ENCODE data around the gene PRR19.

PRR19 gene

GRCh38 chr19:42271861-42272534 lies 29.9 kb upstream of the PRR19 start:
- no peak for DNase-seq

- no peak for DNase-seq
Measured at GRCh38 chr19:42272535-42272897, 29.4 kb upstream of the PRR19 start.

GRCh38 chr19:42272989-42273406 lies 28.9 kb upstream of the PRR19 start:
- DNase-seq: no peak

- DNase-seq: no peak
Measured at GRCh38 chr19:42273407-42274064, 28.4 kb upstream of the PRR19 start.

- no peak for DNase-seq
Measured at GRCh38 chr19:42274065-42274682, 27.8 kb upstream of the PRR19 start.

GRCh38 chr19:42275103-42275502 lies 26.8 kb upstream of the PRR19 start:
- no peak for DNase-seq

- no peak for DNase-seq
Measured at GRCh38 chr19:42275517-42275916, 26.4 kb upstream of the PRR19 start.

- no peak for DNase-seq
Measured at GRCh38 chr19:42276284-42276683, 25.6 kb upstream of the PRR19 start.

GRCh38 chr19:42276821-42277220 lies 25.1 kb upstream of the PRR19 start:
- no peak for DNase-seq

GRCh38 chr19:42277821-42278451 lies 24.0 kb upstream of the PRR19 start:
- DNase-seq: no peak

GRCh38 chr19:42278452-42279154 lies 23.3 kb upstream of the PRR19 start:
- no peak for DNase-seq

GRCh38 chr19:42279155-42279901 lies 22.6 kb upstream of the PRR19 start:
- no peak for DNase-seq

GRCh38 chr19:42279902-42280814 lies 21.8 kb upstream of the PRR19 start:
- peak; percentile 80 for DNase-seq

- DNase-seq: no peak
Measured at GRCh38 chr19:42280815-42281145, 21.2 kb upstream of the PRR19 start.

GRCh38 chr19:42281146-42281826 lies 20.6 kb upstream of the PRR19 start:
- DNase-seq: peak; percentile 4

GRCh38 chr19:42281827-42282762 lies 19.8 kb upstream of the PRR19 start:
- no peak for DNase-seq

GRCh38 chr19:42282819-42283187 lies 19.1 kb upstream of the PRR19 start:
- DNase-seq: no peak

- peak; percentile 83 for DNase-seq
Measured at GRCh38 chr19:42283188-42284065, 18.5 kb upstream of the PRR19 start.

GRCh38 chr19:42284066-42284501 lies 17.8 kb upstream of the PRR19 start:
- peak; percentile 76 for DNase-seq
